SW480 (cell line): ENCODE results near the gene CDK9.
A peak's percentile ranks its signal among the peaks of the same experiment; 100 is the strongest.

Experiments
- DNase-seq: peaks from one replicate; pipeline ENCODE4 v3.0.0-alpha.2; 2016; ENCODE audit warnings: low spot score

Gene CDK9

DNA sequence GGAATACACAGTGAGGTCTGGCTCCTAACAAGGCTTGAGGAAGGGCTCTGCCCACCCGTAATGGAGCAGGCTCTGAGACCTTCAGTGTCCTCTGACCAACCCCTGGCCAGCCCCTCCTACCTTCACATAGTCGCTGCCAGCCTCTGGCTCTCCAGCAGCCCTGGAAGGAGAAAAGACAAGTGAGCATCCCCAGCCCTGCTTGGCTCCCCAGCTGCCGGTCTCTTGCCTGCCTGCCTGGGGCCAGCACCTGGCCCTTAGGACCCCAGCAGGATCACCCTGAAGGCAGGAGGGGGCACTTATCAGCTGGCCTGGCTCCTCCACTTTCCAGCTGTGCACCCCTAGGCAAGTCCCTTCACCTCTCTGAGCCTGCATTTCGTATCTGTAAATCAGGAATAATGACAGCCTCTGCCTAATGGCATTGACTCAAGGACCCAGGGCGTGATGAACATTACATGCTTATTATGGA, 24.3 kb upstream of the CDK9 start:
- DNase-seq, result no peak

DNA sequence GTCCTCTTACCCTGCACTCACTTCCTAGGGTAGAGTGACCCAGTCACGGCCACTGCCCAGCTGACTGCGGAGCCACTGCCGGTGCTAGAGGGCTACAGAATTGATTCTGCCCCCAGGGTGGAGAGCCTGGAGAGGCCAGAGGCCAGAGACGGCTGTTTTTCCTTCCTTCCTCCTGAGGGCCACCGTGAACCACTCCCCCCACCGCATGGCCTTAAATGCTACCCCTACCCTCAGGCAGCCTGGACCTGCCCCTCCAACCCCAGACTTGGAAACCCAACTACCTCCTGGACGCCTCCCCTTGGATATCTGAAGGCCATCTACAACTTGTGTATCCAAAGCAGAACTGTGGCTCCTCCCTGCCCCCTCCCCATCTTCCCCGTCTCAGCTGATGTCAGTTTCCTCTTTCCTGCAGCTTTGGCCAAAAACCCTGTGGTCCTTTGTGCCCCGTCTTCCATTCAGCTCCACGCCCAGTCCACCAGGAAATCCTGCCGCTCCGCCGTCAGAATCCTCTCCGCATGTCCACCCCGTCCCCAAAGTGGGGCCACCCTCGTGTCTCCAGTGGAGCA, 23.6 kb upstream of the CDK9 start:
- DNase-seq, result no peak

DNA sequence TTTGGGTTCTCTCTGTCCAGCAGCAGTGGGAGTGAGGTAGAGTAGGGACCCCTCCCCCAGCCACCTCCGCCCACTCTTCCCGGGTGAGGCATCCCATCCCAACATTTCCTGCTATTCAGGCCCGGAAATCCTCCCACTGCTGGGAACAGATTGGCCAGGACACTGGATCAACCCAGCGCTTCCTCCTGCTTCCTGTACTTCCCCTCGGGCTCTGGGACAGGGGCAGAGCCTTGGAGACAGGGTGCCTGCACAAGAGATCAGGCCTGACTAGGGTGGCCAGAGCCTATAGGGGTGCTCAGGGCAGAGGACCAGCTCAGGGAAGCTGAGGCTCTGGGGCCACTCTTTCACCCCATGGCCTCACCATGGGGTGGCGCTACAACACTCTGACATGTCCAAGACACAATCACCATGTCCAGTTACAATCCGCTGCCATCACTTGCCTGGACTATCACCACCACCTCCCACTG, 21.9 kb upstream of the CDK9 start:
- DNase-seq, result no peak

DNA sequence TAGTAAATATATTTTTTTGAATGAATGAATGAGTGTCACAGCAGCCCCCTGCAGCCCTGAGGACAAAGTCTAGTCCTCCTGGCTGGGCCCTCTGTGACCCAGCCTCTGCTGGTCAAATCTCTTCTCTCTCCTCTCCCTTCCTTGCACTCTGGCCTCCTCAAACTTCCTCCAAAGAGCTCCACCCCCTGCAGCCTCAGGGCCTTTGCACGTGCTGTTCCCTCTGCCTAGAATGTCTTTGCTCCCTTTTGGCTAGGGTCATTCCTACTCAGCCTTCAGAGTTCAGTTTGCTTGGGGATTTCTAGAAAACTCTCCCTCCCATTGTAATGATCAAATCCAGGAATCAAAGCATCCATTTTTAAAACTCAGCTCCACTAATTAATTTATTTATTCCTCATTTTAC, 20.4 kb upstream of the CDK9 start:
- DNase-seq, result no peak

DNA sequence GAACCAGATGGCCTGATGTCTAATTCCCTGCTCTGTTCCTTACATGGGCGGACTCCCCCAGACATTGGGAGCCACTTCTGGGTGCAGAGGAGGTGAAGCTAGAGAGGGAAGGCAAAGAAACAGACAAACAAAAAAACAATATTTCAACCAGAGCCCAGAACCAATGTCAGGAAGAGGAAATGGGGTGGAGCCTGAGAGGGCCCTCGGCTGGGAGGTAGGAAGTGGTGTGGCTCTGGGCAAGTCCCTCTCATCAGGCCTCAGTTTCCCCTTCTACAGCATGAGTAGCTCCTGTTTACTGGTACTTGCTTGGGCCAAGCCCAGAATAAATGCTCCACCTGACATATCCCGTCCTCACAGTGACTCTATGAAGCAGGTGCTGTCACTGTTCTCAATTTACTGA, 18.4 kb upstream of the CDK9 start:
- DNase-seq, result no peak

DNA sequence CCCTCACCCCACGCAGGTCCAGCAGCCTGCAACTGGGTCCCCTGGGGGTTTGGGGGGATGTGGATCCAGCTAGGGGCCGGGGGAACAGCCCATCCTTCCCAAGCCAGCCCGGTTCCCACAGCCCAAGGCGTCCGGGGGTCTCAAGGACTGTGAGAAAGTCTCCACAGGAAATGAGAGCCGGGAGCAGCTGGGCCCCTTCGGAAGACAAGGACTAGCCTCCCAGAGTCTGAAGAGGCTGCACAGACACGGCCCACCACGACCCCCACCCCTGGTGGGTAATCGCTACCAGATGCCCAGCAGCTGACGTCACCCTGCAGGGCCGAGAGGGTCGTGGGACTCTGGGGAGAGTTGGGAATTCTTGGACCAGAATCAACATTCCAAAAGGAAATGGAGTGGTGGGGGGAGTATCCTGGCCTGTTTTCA, 17.9 kb upstream of the CDK9 start:
- DNase-seq, result no peak

DNA sequence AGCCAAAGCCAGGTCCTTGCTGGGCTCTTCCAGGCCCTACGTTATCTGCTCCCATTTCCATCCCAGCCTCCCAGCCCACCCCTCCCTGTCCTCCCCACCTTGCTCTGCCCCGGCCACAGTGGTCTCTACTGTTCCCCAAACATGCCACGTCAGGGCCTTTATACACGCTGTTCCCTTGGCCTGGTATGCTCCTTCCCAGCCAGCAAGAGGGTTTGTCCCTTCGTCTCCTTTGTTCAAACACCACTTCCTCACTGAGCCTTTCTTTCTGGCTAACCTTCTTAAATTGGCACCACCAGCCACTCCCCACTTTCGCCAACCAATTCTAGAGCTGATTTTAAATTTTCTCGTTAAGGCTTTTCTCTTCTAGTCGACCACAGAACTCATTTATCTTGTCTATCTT, 17.1 kb upstream of the CDK9 start:
- DNase-seq, result no peak

DNA sequence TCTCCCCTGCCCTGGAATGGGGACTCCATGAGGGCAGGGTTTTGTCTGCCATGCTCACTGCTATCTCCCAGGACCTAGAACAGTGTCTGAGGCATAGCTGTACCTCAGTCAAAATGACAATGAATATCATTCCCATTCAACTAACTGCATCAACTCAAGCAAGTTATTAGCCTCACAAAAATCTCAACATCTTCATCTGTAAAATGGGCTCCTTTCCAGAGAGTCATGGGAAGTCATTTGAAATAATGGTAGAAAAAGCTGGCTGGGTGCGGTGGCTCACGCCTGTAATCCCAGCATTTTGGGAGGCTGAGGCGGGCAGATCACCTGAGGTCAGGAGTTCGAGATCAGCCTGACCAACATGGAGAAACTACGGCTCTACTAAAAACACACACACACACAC, 16.7 kb upstream of the CDK9 start:
- DNase-seq, result no peak

DNA sequence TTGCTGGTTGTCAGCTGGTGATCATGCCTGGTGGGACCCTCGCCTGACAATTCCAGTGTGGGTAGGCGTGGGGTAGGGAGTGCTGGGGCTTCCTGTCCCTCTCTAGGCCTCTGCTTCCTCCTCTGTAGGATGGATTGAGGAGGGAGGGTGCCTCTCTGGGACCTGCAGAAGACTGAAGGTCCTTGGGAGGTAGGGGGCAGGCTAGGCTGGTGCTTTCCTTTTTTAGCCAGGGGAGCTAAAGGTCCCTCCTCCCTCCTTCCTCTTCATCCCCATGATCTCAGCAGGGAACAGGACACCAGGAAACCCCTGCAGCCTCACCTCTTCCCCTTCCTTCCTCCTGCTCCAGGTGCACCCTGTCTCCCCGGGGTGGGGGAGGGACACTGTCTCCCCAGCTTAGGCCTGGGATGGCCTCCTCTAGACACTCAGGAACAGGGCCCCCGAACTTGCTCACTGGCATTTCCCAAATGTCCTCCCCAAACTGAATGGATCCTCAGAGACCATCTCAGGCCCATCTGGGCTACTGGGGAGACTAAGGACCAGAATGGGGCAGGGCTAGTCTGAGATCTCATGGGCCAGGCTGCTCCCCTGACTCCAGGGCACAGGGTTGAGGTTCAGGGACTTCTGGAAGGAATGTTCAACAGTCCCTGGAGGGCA, 15.8 kb upstream of the CDK9 start:
- DNase-seq, result no peak

DNA sequence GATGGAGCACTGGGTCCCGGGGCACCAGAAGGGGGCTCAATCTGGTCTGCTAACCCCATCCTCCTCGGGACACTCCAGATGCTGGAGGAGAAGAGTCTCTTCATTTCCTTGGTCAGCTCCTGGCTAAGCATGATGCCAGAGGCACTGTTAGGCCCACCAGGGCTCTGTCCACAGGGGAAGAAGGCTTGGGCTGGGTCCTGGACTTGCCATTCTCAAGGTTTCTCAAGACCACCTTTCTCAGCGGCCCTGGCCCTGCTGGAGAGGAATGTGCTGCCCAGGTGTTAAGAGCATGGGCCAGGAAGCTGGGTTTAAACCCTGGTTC, 15.3 kb upstream of the CDK9 start:
- no peak for DNase-seq

DNA sequence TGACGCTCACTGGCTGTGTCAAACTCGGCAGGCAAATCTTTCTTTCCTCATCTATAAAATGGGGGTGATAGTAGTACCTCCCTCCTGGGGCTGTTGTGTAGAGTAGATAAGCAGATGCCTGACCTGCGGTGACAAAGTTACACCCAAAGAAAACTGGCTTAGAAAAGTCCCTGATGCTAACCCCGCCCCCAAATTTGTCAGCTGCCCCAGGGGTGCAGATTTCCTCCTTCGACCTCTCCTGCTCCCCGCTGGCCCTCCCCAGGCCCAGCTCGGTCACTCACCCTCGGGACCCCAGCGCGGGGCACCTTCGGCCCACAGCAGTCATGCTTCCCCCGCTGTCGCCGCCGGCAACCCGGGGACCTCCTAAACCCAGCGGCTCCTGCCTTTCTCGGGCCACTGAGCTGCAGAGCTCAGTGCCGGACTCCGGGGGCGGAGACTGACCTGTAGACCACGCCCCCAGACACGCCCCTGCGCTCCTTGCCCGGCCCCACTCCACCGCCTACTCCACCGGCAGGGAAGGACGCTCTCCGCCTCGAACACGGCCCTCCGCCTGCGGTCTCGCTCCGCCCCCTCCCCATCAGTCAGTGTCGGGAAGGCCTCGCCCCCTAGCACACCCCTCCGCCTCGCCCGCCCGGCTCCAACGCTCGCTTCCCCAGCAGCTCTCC, 14.8 kb upstream of the CDK9 start:
- DNase-seq, result peak; percentile 96

DNA sequence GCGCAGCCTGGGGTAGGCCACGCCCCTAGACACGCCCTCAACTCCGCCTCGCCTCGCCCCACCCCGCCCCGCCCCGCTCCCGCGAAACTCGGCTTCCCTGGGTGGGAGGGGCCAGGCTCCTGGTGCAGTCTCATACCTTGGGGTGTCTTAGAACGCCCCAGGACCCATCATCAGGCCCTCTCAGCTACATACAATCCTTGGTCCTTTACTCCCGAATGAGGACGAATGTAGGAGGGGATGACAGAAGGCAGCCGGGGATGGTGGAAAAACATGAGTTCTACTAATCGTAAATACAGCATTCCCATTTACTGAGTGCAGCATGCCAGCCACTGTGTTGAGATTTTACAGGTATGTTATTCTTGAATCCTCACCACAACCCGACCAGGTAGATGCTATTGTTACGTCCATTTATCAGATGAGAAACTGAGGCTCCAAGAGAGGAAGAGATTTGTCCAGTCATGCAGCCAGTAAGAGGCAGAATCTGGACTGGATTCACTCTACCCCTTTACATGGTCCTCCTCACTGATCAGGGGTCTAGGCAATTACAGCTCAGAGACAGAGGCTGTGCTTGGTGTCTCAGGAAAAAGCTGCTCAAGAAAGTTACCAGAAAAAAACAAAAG, 14.2 kb upstream of the CDK9 start:
- DNase-seq, result no peak

DNA sequence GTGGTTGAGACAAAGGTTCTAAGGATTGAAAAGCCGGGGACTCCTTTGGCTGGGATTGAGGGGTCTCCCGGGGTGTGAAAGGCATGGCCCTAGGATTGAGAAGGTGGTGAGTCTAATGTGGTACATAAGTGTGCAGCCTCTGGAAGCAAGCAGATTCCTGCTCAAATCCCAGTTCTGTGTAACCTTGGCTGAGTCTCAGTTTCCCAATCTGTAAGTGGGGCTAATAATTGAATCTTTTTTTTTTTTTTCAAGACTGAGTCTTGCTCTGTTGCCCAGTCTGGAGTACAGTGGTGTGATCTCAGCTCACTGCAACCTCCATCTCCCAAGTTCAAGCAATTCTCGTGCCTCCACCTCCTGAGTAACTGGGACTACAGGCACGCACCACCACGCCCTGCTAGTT, 13.2 kb upstream of the CDK9 start:
- DNase-seq, result no peak

DNA sequence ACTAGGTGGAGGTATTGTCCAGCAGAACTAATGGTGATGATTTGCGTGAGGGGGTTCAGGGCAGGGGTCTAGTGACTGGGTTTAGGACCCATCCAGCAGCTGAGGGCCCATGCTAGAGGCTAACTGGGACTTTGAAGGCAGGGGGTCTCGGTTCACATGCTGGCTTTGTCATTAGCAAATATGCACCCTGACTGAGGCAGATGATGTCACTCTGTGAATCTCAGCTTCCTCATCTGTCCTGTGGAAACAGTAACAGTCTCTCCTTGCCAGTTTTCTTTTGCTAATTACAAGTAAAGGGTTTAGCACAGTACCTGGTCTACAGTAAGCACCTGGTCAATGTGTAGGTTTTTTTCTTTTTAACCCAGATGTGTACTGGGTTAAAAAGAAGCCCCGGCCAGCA, 12.6 kb upstream of the CDK9 start:
- DNase-seq, result no peak

DNA sequence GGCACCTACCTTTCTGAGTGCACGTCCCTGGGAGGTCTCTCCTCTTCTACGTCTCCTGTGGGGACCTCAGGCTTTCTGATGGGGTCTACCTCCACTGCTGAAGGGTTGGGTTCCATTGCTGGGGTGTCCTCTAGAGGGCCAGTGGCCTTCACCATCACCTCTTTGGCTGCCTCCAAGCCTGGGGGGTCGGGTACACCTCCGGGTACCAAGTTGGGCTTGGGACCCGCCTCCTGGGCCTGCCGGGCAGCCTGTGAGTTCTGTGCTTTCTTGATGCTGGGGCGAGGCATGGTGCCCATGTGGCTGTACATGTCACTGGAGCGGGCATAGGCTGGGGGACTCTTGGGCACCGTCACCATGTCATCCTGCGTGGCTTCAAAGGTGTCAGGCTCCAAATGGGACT, 11.9 kb upstream of the CDK9 start:
- no peak for DNase-seq

DNA sequence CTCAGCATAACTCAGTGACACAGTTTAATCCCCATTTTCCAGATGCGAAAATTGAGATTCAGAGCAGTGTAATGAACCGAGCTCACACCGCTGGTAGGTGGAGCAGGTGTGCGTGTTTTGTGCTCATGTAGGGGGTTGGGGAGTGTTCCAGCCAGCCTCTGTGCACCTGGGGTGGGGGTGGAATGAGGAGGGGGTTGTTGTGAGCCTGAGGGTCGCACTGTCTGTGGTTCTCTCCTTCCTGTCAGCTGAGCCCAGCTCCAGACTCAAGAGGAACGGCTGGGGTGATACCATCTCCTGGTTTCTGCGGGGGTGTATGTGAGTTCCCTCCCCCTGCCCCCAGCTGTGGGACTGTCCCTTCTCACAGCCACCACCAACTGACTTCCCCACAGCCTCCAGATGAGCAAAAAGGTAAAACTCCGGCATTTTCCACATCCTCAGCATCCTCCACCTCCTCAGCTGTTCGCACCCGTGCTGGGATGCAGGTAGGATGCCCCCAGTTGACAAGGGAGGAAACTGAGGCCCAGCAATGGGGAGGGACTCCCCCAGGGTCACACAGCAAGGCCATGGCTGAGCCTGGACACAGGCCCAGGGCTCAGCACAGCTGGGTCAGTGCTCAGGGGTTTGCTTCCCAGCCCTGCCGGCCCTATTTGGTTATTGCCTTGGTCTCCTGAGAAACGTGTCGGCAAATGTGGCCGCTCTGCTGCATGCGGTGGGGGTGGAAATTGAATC, 9.5 kb upstream of the CDK9 start:
- no peak for DNase-seq

DNA sequence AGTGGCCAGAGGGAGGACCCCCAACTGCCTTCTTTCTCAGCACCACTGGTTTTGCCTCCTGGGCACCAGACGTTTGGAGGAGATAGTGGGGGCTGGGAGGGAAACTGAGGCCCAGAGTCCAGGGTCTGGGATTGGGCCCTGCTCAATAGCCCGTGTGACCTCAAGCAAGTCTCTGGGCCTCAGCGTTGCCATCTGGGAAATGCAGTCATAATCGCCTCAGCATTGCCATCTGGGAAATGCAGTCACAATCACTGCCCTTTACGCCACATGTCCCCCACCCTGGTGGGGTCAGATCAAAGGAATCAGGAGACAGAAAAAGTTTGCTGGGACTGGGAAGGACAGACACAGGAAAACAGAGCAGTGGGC, 8.9 kb upstream of the CDK9 start:
- DNase-seq, result no peak

DNA sequence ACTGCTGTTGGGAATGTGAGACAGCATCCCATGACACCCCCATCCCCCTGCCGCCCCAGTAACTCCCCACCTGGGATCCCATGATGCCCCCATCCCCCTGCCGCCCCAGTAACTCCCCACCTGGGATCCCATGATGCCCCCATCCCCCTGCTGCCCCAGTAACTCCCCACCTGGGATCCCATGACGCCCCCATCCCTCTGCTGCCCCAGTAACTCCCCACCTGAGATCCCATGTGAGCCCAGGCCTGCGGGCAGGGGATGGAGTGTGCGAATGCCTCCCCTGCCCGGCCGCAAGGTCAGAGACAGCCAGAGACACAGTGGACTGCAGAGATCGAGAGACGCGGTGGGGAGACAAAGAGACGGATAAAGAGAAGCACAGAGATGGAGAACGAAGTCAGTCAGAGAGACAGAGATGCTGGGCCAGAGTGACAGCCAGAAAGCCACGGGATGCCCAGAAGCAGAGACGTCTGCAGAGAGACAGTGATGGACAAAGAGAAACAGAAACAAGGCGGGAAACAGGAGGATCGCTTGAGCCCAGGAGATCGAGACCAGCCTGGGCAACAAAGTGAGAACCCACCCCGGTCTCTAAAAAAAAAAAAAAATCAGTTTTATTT, 8.4 kb upstream of the CDK9 start:
- no peak for DNase-seq

DNA sequence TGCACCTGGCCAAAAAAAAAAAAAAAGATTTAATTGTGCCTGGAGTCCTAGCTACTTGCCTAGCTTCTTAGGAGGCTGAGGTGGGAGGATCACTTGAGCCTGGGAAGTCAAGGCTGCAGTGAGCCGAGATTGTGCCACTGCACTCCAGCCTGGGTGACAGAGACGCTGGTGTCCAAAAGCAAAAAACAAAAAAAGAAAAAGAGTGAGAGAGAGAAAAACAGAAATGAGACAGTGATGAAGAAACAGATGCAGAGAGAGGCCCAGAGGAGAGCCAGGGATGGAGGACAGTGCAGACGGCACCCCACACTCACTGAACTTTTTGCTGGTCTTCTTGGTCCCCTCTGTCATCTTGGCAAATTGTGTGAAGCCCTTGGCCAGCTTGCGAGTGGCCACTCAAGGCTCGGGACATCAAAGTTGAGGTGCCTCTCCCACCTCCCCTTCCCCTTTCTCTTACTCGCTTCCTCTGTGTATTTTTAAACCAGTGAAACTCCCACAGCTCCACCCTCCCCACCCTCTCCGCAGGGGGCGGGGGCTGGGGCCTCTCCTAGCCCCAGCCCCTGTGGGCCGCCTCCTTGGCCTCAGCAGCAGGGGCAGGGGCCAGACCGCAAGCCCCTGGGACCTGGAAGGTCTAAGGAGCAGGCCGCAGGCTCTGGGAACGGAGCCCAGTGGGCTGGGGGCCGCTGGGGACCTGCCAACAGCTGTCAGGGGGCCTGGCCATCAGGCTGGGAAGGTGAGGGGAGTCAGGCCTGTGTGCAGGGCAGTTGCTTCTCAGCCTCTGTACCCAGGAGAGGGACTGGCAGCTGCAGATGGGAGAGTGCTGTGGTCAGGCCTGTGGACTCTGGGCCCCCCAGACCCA, 7.3 kb upstream of the CDK9 start, which contains the start of gene SH2D3C:
SH2D3C (minus strand) TSS at position 387 of the 856 bp plus-strand sequence; CDS start at position 348, 39 bp downstream.
- no peak for DNase-seq

DNA sequence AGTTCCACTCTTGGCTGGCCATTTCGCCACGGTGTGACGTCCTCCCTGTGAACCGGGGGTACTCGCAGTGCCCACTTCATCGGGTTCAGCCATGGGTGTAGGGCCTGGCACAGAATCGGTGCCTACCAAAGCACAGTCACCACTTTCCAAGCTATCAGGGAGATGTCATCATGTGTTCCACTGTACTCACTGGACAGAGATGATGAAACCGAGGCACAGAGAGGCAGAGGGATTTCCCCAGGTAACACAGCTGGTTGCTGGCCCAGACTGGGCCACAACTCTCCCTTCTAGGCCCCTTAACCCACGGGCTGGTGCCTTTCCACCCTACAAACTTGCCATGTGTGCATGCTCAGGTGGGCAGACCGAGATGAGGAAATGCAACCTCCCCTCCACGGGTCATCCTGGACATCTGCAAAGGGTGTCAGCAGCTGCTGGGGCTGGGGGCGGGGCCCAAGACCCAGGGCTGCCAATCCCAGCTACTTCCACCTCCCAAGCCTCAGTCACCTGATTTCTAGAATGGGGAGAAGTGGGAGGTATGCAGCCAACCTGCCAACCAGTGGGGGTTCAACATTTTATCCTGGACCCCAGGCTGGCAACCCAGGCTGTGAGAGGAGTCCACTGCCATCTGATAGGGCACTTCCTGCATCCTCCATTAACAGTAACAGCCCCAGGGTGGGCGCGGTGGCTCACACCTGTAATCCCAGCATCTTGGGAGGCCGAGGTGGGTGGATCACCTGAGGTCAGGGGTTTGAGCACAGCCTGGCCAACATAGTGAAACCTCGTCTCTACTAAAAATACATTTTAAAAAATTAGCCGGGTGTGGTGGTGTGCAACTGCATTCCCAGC, 6.5 kb upstream of the CDK9 start:
- no peak for DNase-seq
